Type B pancreatic cell (in vitro differentiated cells): ENCODE results near the gene PLCL1. TPM values are rescaled to one million over a fixed set of nuclear protein-coding genes. Genes with fewer than 3 reads are reported as not detected.

ENCODE experiments used
- DNase-seq: peaks from one replicate; pipeline ENCODE4 v3.0.0; 2021; ENCODE audit warnings: mixed read lengths; ENCODE audit not compliant: unreplicated experiment; ENCODE audit errors: extremely low spot score
- H3K27ac Mint-ChIP-seq: 2 replicates; pipeline ENCODE4 v1.8.0; 2021; ENCODE audit warnings: mild to moderate bottlenecking, mixed read lengths
- H3K27me3 Mint-ChIP-seq: 2 replicates; pipeline ENCODE4 v1.8.0; 2021; ENCODE audit warnings: mixed read lengths
- H3K36me3 Mint-ChIP-seq: 2 replicates; pipeline ENCODE4 v1.8.0; 2021; ENCODE audit warnings: mixed read lengths
- H3K4me1 Mint-ChIP-seq: one replicate; pipeline ENCODE4 v1.8.0; 2021; ENCODE audit warnings: mixed read lengths; ENCODE audit not compliant: unreplicated experiment
- H3K4me3 Mint-ChIP-seq: 2 replicates; pipeline ENCODE4 v1.8.0; 2021; ENCODE audit warnings: mild to moderate bottlenecking, mixed read lengths
- H3K9me3 Mint-ChIP-seq: 2 replicates; pipeline ENCODE4 v1.8.0; 2021; ENCODE audit warnings: mixed read lengths
- CTCF ChIP-seq: fragments of 200-600 bp; sonication (generic); conservative IDR thresholded peaks from 2 replicates; pipeline ENCODE4 v1.5.0; 2021; ENCODE audit warnings: antibody characterized with exemption, mild to moderate bottlenecking
- total RNA-seq: library from RNA; stranded (reverse); gene quantifications from 2 replicates; pipeline ENCODE4 v1.2.1, GENCODE V29; 2021; ENCODE audit warnings: low replicate concordance

PLCL1 gene
- total RNA-seq, 1 donor from 2014 or later, result 4.4 TPM

DNA sequence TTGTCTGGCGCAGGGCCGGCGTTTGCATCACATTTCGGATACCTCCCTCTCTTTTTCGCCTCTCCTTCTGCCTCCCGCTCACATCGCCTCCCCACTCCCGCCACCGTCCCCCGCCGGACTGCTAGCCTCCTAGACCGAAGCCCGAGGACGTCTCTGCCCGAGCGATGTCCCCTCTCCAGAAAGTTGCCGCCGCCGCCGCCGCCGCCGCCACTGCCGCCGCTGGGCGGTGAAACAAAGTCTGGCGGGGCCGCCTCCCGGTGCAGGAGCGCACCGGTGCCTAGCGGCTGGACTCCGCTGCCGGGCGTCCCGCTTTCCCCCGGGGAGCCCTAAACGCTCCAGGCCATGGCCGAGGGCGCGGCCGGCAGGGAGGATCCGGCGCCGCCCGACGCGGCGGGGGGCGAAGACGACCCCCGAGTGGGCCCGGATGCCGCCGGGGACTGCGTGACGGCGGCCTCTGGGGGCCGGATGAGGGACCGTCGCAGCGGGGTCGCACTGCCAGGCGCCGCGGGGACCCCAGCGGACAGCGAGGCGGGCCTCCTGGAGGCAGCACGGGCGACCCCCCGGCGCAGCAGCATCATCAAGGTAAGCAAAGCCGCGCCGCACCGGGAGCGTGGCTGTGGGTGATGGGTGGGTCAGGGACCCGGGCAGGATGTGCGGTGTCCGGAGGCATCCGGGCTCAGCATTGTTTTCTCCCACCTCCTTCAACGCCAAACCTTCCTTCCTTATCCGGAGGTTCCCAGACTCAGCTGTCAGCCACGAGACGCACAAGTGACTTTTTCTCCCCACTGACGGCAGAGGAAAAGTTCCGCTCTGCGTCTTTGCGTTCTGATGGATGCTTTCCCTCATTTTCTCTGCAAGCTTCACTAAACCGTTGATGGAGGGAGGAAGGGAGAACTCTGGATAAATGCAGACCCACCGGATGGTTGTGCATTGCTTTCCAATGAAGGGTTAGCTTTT lies 643 bp downstream of the PLCL1 start:
- no peaks in the 10 kb centered on the region for H3K9me3 Mint-ChIP-seq
- H3K36me3 Mint-ChIP-seq, result no peaks in the 10 kb centered on the region
- H3K27ac Mint-ChIP-seq, result no peak overlapping the region
- peak overlapping the region; percentile 91 for H3K4me3 Mint-ChIP-seq
- peak; percentile 47 for TF ChIP-seq CTCF
- peaks cover 14% of the 10 kb centered on the region for H3K4me1 Mint-ChIP-seq
- peak; percentile 76 for DNase-seq
- peaks cover 67% of the 10 kb centered on the region for H3K27me3 Mint-ChIP-seq

DNA sequence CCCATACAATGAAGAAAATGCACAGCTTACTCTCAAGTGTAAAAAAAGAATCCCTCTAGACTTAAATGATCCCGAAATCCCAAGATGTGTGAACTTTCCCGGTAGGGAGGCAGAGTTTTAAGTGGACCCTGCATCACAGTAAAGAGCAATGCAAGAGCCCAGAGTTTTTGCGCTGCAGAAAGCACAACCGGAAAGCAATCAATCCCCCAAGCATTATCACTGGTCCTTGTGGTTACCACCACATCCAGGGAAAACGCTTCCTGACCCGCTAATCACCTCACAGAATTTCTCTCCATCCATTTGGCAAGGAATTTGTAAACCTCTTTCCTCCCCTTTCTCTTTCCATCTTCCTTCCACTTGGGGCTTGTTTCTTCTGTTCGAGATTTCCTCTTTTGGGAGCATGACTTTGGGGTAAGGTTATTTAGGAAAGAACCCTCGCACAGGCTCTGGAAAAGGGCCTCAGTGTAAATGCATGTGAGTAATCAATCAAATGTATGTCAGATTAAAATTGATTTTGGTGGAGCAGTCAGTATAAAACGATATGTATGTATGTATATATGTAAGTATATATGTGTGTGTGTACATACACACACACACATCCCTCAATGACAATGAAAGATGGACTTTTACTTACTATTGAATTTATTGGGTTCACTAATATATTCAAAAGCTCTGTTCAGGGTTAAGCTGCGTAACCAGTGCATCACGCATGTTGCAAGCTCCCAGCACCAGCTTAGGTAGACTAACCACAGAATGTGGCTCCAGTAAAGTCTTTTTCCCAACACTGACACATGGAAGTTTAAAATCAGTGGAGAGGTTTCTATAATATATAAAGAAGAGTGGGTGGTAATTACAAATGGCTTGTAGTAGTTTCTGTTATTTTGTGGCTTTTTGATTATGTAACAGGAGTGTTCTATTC lies 1.6 kb downstream of the PLCL1 start:
- H3K4me3 Mint-ChIP-seq, result peak overlapping the region; percentile 79
- peaks cover 14% of the 10 kb centered on the region for H3K4me1 Mint-ChIP-seq
- TF ChIP-seq CTCF, result no peak
- DNase-seq, result no peak
- no peak overlapping the region for H3K27ac Mint-ChIP-seq
- H3K27me3 Mint-ChIP-seq, result peaks cover 69% of the 10 kb centered on the region
- no peaks in the 10 kb centered on the region for H3K36me3 Mint-ChIP-seq
- H3K9me3 Mint-ChIP-seq, result no peaks in the 10 kb centered on the region

GRCh38 chr2:197809064-197809463 lies 4.7 kb downstream of the PLCL1 start:
- DNase-seq, result no peak
- peaks cover 9% of the 10 kb centered on the region for H3K4me1 Mint-ChIP-seq
- TF ChIP-seq CTCF, result no peak
- no peaks in the 10 kb centered on the region for H3K9me3 Mint-ChIP-seq
- no peaks in the 10 kb centered on the region for H3K36me3 Mint-ChIP-seq
- H3K4me3 Mint-ChIP-seq, result no peak overlapping the region
- H3K27me3 Mint-ChIP-seq, result peaks cover 56% of the 10 kb centered on the region
- no peak overlapping the region for H3K27ac Mint-ChIP-seq

- Mint-ChIP-seq H3K9me3 (no peaks in the 10 kb centered on the region), H3K4me1 (peaks cover 7% of the 10 kb centered on the region), H3K36me3 (no peaks in the 10 kb centered on the region), H3K4me3 (no peak overlapping the region), H3K27ac (no peak overlapping the region), H3K27me3 (peaks cover 52% of the 10 kb centered on the region)
- TF ChIP-seq CTCF, result no peak
- DNase-seq, result no peak
These were observed 5.6 kb downstream of the PLCL1 start for GRCh38 chr2:197810016-197810415.

- DNase-seq, result no peak
- Mint-ChIP-seq H3K4me1 (peaks cover 4% of the 10 kb centered on the region), H3K9me3 (no peaks in the 10 kb centered on the region), H3K27ac (no peak overlapping the region), H3K4me3 (no peak overlapping the region), H3K36me3 (no peaks in the 10 kb centered on the region), H3K27me3 (peaks cover 51% of the 10 kb centered on the region)
- no peak for TF ChIP-seq CTCF
These were observed 6.1 kb downstream of the PLCL1 start for GRCh38 chr2:197810491-197810890.
